Tibial nerve (tissue), 4 donors: Measurements from ENCODE around the gene NELFB. TPM values are rescaled to one million over a fixed set of nuclear protein-coding genes. Genes with fewer than 3 reads are reported as not detected.

ENCODE experiments used
- DNase-seq, 2 donors: peaks; one replicate each; pipeline ENCODE4 v3.0.0-alpha.2; 2019; ENCODE audit warnings: low spot score in 2 of 2
- H3K27ac ChIP-seq, 4 donors: fragments of 200-600 bp; sonication (generic) in 3 of 4; one replicate each; pipeline ENCODE4 v1.5.1; 2017 to 2019; ENCODE audit warnings: mild to moderate bottlenecking in 1 of 4
- H3K27me3 ChIP-seq, 2 donors: fragments of 200-600 bp; sonication (generic) in 1 of 2; one replicate each; pipeline versions ENCODE4 v1.5.1 to v1.6.0; 2017 to 2019
- H3K36me3 ChIP-seq, 3 donors: fragments of 200-600 bp; sonication (generic); one replicate each; pipeline ENCODE4 v1.5.1; 2018 to 2019
- H3K4me1 ChIP-seq, 4 donors: fragments of 200-600 bp; sonication (generic) in 3 of 4; one replicate each; pipeline ENCODE4 v1.5.1; 2017 to 2019
- H3K4me3 ChIP-seq, 4 donors: fragments of 200-600 bp; sonication (generic) in 3 of 4; one replicate each; pipeline ENCODE4 v1.5.1; 2017 to 2019; ENCODE audit warnings: mild to moderate bottlenecking in 1 of 4, moderate library complexity in 1 of 4
- H3K9me3 ChIP-seq, 4 donors: fragments of 200-600 bp; sonication (generic) in 3 of 4; one replicate each; pipeline ENCODE4 v1.5.1; 2017 to 2019
- CTCF ChIP-seq, 5 experiments: fragments of 200-600 bp in 3 of 5; fragments of 450-650 bp in 2 of 5; sonication (generic) in 3 of 5; IDR thresholded peaks; one replicate each; pipeline ENCODE4 v1.5.1; 2016 to 2019; ENCODE audit warnings: antibody characterized with exemption in 5 of 5, mild to moderate bottlenecking in 3 of 5, moderate library complexity in 2 of 5
- EP300 ChIP-seq, 2 donors: sonication (generic); formaldehyde crosslinking; IDR thresholded peaks; one replicate each; pipeline ENCODE4 v1.6.1; 2017; ENCODE audit warnings: antibody characterized with exemption in 2 of 2, mild to moderate bottlenecking in 1 of 2
- POLR2A ChIP-seq, 2 donors: fragments of 450-650 bp; IDR thresholded peaks; one replicate each; pipeline ENCODE4 v1.6.1; 2017; ENCODE audit warnings: antibody characterized with exemption in 2 of 2, mild to moderate bottlenecking in 2 of 2, moderate library complexity in 2 of 2
- WGBS, 2 donors: methylation state at CpG; one replicate each; pipeline ENCODE4 v1.1.5; 2018; 5-methylcytosine and 5-hydroxymethylcytosine counted together
- total RNA-seq, 4 donors: library from RNA; depleted of rRNA; stranded (reverse); fragments of >200 nt; gene quantifications; one replicate each; pipeline ENCODE4 v1.1.0, GENCODE V29; 2016

NELFB gene
- total RNA-seq, 4 donors from 2014 or later: 29.7 to 52.0 (median 38.7) TPM

- WGBS, 2 donors: 70 to 71% methylated on average over 14 to 15 of the region's 15 CpGs
- Histone ChIP-seq H3K27ac (no peak overlapping the region), H3K9me3 (peaks cover 0 to 7% (median 0%) of the 10 kb centered on the region in 4 donors), H3K4me3 (no peak overlapping the region), H3K36me3 (no peaks in the 10 kb centered on the region), H3K27me3 (peaks cover 0 to 58% of the 10 kb centered on the region in 2 donors), H3K4me1 (peaks cover 0 to 25% (median 3%) of the 10 kb centered on the region in 4 donors)
- TF ChIP-seq EP300 (IDR thresholded peaks at IDR 0.05) (no peak), CTCF (IDR thresholded peaks at IDR 0.05) (no peak), POLR2A (IDR thresholded peaks at IDR 0.05) (no peak)
- no peak for DNase-seq
Observed at GRCh38 chr9:137293094-137293481, 38.0 kb downstream of the NELFB start.

GRCh38 chr9:137293482-137294090 is 38.5 kb downstream of the NELFB start:
- Histone ChIP-seq H3K4me3 (no peak overlapping the region), H3K4me1 (peaks cover 0 to 30% (median 5%) of the 10 kb centered on the region in 4 donors), H3K36me3 (no peaks in the 10 kb centered on the region), H3K27ac (peak overlapping the region in 1 of 4 donors; percentile 60), H3K27me3 (peaks cover 0 to 63% of the 10 kb centered on the region in 2 donors), H3K9me3 (peaks cover 0 to 7% (median 0%) of the 10 kb centered on the region in 4 donors)
- 71 to 75% methylated on average over 29 of the region's 29 CpGs for WGBS, 2 donors
- no peak for DNase-seq
- TF ChIP-seq EP300 (IDR thresholded peaks at IDR 0.05): no peak
- TF ChIP-seq POLR2A (IDR thresholded peaks at IDR 0.05): no peak
- no peak for TF ChIP-seq CTCF (IDR thresholded peaks at IDR 0.05)

- H3K27me3 ChIP-seq: peaks cover 0 to 69% of the 10 kb centered on the region in 2 donors
- H3K36me3 ChIP-seq: no peaks in the 10 kb centered on the region
- H3K4me1 ChIP-seq: peaks cover 0 to 36% (median 7%) of the 10 kb centered on the region in 4 donors
- H3K9me3 ChIP-seq: peaks cover 0 to 7% (median 0%) of the 10 kb centered on the region in 4 donors
- peak overlapping the region in 1 of 4 donors; percentile 60 for H3K27ac ChIP-seq
- no peak for DNase-seq
- no peak overlapping the region for H3K4me3 ChIP-seq
- 44 to 62% methylated on average over 11 of the region's 11 CpGs for WGBS, 2 donors
- TF ChIP-seq POLR2A (IDR thresholded peaks at IDR 0.05): no peak
Observed at GRCh38 chr9:137294091-137294680, 39.1 kb downstream of the NELFB start.

GRCh38 chr9:137294681-137295237 is 39.6 kb downstream of the NELFB start:
- peaks cover 0 to 75% of the 10 kb centered on the region in 2 donors for H3K27me3 ChIP-seq
- no peaks in the 10 kb centered on the region for H3K36me3 ChIP-seq
- 21 to 27% methylated on average over 9 to 35 of the region's 35 CpGs for WGBS, 2 donors
- no peak for DNase-seq
- peaks cover 0 to 42% (median 7%) of the 10 kb centered on the region in 4 donors for H3K4me1 ChIP-seq
- peaks cover 0 to 7% (median 0%) of the 10 kb centered on the region in 4 donors for H3K9me3 ChIP-seq
- peak overlapping the region in 2 of 4 donors; percentile 36 to 49 for H3K4me3 ChIP-seq
- no peak for TF ChIP-seq EP300 (IDR thresholded peaks at IDR 0.05)
- TF ChIP-seq CTCF (IDR thresholded peaks at IDR 0.05): no peak
- TF ChIP-seq POLR2A (IDR thresholded peaks at IDR 0.05): no peak
- H3K27ac ChIP-seq: peak overlapping the region in 1 of 4 donors; percentile 60

- Histone ChIP-seq H3K9me3 (peaks cover 0 to 7% (median 0%) of the 10 kb centered on the region in 4 donors), H3K36me3 (no peaks in the 10 kb centered on the region), H3K27ac (peak overlapping the region in 2 of 4 donors; percentile 71 to 80), H3K27me3 (peaks cover 0 to 80% of the 10 kb centered on the region in 2 donors), H3K4me1 (peaks cover 0 to 47% (median 7%) of the 10 kb centered on the region in 4 donors), H3K4me3 (peak overlapping the region in 3 of 4 donors; percentile 11 to 49 (median 36))
- peak; percentile 36 to 93 (median 85) for TF ChIP-seq CTCF (IDR thresholded peaks at IDR 0.05)
- TF ChIP-seq EP300 (IDR thresholded peaks at IDR 0.05): no peak
- no peak for TF ChIP-seq POLR2A (IDR thresholded peaks at IDR 0.05)
- no peak for DNase-seq
- 9% methylated on average over 7 of the region's 76 CpGs; no CpG with 5 or more reads in 1 of the 2 donors for WGBS, 2 donors
Observed at GRCh38 chr9:137295238-137295811, 40.2 kb downstream of the NELFB start.
